Germinal center (tissue), 1 donor: Measurements from ENCODE around the gene PZP.

Source experiments
- DNase-seq: peaks from one replicate; pipeline ENCODE4 v3.0.0; 2012; ENCODE audit warnings: mixed read lengths, low spot score

Gene PZP

GRCh38 chr12:9104087-9104486, 104.1 kb downstream of the PZP start:
- DNase-seq, result no peak

- DNase-seq, result no peak
Observed at GRCh38 chr12:9103050-9103849, 104.9 kb downstream of the PZP start.

GRCh38 chr12:9101018-9101687, 107.0 kb downstream of the PZP start:
- no peak for DNase-seq

DNA sequence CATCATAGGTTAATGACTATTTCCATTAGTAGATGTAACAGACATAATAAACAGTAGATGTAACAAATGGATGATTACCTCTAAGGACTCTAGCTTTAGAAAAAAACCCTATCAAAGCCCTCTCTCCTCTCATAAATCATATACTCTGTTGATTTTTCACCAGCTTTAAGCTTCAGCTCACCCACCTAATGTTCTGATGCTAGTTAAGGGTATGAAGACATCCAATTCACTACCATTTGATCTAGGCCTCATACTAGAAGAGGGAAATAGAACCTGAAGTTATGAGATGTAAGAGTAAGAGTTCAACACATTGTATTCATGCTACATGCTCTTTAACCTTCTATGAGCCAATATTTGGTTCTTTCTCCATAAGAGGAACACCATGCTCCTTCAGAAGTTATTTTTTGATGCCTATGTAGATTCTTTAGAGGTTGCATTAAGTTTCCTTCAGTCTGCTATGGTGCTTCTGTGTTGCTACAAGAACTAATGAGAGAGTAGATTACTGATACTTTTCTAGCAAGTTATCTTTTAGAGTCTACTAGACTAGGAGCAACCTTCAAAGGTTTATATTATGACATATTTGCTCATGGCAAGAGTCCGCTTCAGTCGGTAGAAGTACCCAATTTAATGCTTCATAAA, 108.5 kb downstream of the PZP start:
- DNase-seq, result no peak
